Measurements from ENCODE around the gene KCNQ1.

The KCNQ1 gene

DNA sequence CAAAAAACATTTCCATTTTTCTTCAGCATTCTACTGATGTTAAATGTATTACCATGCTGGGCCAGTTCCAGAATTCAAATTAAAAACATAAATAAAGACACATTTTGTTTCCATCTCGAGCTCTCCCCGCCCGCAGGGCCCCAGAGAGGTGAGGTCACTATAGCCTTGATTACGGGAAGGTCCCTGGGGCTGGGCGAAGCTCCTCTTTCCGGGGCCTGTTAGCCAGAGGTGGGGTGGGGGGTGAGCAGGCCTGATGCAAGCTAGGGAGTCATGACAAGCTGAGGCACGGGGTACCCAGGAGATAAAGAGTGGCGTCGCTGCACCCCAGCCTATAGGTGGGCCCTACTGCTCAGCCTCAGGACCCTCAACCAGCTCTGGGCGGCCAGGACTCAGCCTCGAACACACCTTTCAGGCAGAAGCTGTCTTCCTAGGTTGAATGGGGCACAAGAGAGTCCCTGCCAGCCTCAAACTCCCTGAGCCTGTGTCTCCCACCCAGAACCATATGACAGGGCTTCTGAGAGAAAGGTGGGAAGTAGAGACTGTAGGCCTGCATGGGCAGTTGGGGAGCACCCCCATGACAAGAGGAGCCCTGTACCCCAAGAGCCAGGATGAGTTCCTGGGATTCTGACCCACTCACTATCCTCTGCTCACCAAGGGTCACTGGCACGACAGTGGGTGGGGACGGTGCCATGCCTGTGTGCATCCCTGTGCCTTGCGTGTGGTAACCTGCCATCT is 220.2 kb downstream of the KCNQ1 start:
- no peak for DNase-seq (ENCODE audit: low read depth)
- no peak overlapping the region for H3K4me3 ChIP-seq (ENCODE audit: control insufficient read depth, low read depth, low read length)
- TF ChIP-seq, protein P1, sequence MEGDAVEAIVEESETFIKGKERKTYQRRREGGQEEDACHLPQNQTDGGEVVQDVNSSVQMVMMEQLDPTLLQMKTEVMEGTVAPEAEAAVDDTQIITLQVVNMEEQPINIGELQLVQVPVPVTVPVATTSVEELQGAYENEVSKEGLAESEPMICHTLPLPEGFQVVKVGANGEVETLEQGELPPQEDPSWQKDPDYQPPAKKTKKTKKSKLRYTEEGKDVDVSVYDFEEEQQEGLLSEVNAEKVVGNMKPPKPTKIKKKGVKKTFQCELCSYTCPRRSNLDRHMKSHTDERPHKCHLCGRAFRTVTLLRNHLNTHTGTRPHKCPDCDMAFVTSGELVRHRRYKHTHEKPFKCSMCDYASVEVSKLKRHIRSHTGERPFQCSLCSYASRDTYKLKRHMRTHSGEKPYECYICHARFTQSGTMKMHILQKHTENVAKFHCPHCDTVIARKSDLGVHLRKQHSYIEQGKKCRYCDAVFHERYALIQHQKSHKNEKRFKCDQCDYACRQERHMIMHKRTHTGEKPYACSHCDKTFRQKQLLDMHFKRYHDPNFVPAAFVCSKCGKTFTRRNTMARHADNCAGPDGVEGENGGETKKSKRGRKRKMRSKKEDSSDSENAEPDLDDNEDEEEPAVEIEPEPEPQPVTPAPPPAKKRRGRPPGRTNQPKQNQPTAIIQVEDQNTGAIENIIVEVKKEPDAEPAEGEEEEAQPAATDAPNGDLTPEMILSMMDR (IDR thresholded peaks at IDR 0.05; ENCODE audit: control insufficient read depth, insufficient read depth, low read depth, low read length, missing control alignments): no peak

DNA sequence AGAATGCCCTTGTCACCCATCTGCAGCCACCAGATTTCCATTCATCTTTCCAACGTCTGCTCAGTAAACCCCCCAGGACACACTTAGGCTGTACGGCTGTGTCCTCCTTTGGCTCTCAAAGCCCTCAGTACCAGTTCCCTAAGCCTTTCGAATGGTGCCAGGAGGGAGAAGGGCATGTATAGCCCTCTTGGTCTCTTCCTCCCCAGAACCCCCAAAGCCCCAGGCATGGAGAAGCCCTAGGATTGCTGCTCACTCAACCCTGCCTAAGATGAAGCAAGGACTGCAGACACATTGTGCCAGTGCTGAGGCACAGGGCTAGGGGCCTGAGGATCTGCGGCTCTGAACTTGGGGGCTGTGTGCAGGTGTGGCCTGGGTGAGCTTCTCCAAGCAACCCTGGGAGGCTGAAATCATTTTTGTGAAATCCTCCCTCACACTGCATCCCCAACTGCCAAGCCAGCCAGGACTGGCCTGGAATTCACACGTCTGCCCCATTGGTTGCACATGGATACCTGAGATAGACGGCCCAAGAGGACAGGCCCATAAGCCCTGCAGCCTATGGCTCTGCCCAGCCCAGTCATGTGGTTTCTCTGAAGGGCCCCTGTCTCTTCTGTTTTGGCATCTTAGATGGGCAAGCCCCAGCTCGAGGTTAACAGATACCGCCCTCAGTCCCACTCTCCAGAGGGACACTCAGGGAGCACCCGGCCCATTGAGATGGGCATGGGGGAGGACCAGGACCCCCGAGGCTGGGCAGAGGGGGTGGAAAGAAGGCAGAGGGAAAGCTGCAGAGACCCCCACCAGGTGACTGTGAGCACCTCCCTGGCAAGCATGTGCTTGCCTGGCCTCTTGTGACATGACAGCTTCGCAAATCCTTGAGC is 221.0 kb downstream of the KCNQ1 start:
- TF ChIP-seq, protein P1 (IDR thresholded peaks at IDR 0.05; ENCODE audit: control insufficient read depth, insufficient read depth, low read depth, low read length, missing control alignments): no peak
- H3K4me3 ChIP-seq (ENCODE audit: control insufficient read depth, low read depth, low read length): no peak overlapping the region
- no peak for DNase-seq (ENCODE audit: low read depth)

DNA sequence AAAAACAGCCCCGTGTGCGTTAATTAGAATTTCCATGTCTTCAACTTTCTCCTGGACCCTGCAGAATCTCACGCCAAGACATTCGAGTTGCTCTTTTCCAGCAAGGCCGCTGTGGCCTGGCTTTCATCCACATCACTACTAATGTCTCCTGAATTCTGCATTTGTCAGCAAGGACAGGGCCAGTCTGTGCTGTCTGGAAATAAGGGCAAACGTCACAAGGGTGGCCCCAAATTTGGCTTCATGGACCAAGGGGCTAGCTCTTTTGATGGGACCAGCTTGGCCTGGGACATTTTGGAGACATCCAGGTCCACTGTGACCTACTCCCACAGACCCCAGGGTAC is 221.6 kb downstream of the KCNQ1 start:
- H3K4me3 ChIP-seq (ENCODE audit: control insufficient read depth, low read depth, low read length): no peak overlapping the region
- DNase-seq (ENCODE audit: low read depth): no peak
- TF ChIP-seq, protein P1 (IDR thresholded peaks at IDR 0.05; ENCODE audit: control insufficient read depth, insufficient read depth, low read depth, low read length, missing control alignments): no peak

DNA sequence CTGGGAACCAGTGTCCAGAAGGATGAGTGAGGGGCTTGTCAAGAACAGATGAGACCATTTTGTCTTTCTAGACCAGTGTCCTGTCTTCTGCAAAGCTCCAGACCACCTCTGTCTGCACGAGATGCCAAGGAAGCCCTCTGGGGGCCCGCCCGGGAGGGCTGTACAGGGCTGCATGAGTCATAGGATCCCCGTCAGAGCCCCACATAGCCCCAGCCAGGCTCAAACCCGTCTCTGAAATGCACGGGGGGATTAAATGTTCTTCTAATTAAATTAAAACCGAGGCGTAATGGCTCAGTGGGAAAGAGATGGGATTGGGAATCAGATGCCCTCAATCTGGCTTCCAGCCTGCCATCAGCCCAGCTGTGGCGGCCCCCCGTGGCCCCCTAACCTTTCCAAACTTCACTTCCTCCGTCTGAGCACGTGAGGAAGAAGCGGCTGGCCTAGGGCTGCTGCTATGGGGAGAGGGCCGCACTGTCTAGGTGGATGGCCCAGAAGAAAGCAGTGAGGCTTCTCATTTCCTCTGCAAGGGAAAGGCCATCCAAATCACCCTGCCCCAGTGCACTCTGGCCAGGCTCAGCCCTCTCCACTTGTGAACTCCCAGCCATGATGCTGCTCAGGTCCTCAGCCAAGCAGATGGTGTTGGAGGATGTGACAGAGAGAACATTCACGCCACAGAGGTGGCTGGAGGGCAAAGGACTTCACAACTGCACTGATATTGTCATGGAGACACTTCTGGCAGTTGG is 222.2 kb downstream of the KCNQ1 start:
- TF ChIP-seq, protein P1 (IDR thresholded peaks at IDR 0.05; ENCODE audit: control insufficient read depth, insufficient read depth, low read depth, low read length, missing control alignments): no peak
- no peak overlapping the region for H3K4me3 ChIP-seq (ENCODE audit: control insufficient read depth, low read depth, low read length)
- DNase-seq (ENCODE audit: low read depth): no peak

DNA sequence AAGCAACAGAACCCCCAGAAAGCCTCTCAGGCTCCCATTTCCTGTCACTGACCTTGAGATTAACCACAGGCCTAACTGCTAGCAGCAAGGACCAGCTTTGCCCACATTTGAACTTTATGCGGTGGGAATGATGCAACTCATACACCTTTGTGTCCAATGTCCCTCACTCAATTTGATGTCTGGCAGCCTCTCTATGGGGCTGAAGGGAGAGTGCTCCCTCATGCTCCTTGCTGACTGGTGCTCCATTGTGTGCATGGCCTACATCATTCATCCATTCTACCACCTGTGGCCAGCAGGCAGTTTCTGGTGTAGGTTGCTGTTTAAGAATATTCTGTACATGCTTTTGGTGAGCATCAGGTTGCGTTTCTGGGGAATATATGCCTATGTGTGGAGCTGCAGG is 223.1 kb downstream of the KCNQ1 start:
- TF ChIP-seq, protein P1 (IDR thresholded peaks at IDR 0.05; ENCODE audit: control insufficient read depth, insufficient read depth, low read depth, low read length, missing control alignments): no peak
- no peak overlapping the region for H3K4me3 ChIP-seq (ENCODE audit: control insufficient read depth, low read depth, low read length)
- DNase-seq (ENCODE audit: low read depth): no peak

GRCh38 chr11:2668876-2669275 is 224.1 kb downstream of the KCNQ1 start:
- no peak overlapping the region for H3K4me3 ChIP-seq (ENCODE audit: control insufficient read depth, low read depth, low read length)
- no peak for DNase-seq (ENCODE audit: low read depth)
- TF ChIP-seq, protein P1 (IDR thresholded peaks at IDR 0.05; ENCODE audit: control insufficient read depth, insufficient read depth, low read depth, low read length, missing control alignments): no peak
